IPS DF 6.9 (cell line): ENCODE measurements around the gene FLCN.
"Not testable (repeated sequence)": the region's sequence is repeated elsewhere in the genome, so short reads cannot be mapped to it uniquely, and the experiment has no call there.

Experiments
- DNase-seq: peaks from one replicate; pipeline ENCODE4 v3.0.0-alpha.2; 2013; ENCODE audit warnings: low read depth, low spot score
- H3K27ac ChIP-seq: one replicate; pipeline ENCODE4 v1.5.1; 2013; ENCODE audit warnings: low read length, control low read depth
- H3K27me3 ChIP-seq: 2 replicates; pipeline ENCODE4 v1.6.1; 2013; ENCODE audit warnings: mild to moderate bottlenecking, low read length; ENCODE audit not compliant: control insufficient read depth, insufficient read depth
- H3K36me3 ChIP-seq: 2 replicates; pipeline ENCODE4 v1.6.1; 2013; ENCODE audit warnings: low read length; ENCODE audit not compliant: control insufficient read depth, insufficient read depth
- H3K4me1 ChIP-seq: 2 replicates; pipeline ENCODE4 v1.6.1; 2013; ENCODE audit warnings: low read length; ENCODE audit not compliant: control insufficient read depth, insufficient read depth
- H3K4me3 ChIP-seq: 2 replicates; pipeline ENCODE4 v1.5.1; 2013; ENCODE audit warnings: mild to moderate bottlenecking, low read length
- H3K9me3 ChIP-seq: 2 replicates; pipeline ENCODE4 v1.6.1; 2013; ENCODE audit warnings: low read length, inconsistent platforms; ENCODE audit not compliant: control insufficient read depth, insufficient read depth
- WGBS: extraction: QIAGEN DNeasy Blood & Tissue Kit; methylation state at CpG from one replicate; pipeline ENCODE4 v1.1.7; 2013; ENCODE audit warnings: mixed read lengths, missing lambda C conversion rate; ENCODE audit not compliant: insufficient read length, insufficient coverage; 5-methylcytosine and 5-hydroxymethylcytosine counted together

FLCN gene

DNA sequence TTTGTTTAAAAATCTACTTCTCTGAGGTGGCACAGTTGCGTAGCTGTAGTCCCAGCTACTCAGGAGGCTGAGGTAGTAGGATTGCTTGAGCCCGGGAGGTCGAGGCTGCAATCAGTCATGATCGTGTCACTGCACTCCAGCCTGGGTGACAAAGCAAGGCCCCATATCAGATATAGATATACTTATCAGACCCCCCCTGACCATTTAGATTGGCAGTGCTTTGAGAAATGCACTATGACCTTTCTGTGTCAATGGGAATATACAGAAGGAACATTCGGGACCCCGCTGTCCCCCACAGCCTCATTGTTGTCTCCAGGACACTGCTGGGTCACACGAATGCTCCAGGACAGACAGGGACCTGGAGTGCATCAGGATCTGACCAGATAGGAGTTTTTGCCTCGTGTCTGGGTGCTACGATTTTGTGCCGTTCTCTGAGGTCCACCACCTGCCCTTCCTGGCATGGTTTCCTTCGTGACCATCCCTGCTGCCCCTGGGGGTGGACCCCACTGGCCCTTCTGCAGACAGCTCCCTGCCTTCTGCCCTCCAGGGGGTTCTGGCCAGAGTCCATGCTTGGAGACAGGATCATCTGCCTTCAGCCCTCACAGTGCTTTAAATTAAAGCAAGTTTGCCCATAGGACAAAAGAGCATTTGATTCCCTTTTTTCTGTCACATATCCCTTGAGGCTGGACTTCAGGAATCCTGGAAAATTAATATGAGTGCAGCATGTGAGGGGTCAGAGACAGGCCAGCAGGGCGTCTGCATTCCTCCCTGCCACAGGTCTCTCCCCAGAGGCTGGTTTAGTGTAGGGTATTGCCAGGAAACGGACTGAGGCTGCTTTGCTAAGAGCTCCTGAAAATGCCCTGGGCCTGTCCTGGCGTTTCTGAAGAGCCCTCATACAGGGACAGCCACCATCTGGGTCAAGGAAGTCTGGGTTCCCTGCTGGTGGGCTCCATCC is 50.1 kb downstream of the FLCN start:
- no peak overlapping the region for H3K27ac ChIP-seq
- no CpG with 5 or more reads among the region's 14 CpGs for WGBS
- peaks cover 10% of the 10 kb centered on the region for H3K36me3 ChIP-seq
- DNase-seq: no peak
- no peak overlapping the region for H3K4me3 ChIP-seq
- peaks cover 4% of the 10 kb centered on the region; the same call in 1 of the 2 replicates for H3K4me1 ChIP-seq
- no peaks in the 10 kb centered on the region for H3K9me3 ChIP-seq
- no peaks in the 10 kb centered on the region for H3K27me3 ChIP-seq

DNA sequence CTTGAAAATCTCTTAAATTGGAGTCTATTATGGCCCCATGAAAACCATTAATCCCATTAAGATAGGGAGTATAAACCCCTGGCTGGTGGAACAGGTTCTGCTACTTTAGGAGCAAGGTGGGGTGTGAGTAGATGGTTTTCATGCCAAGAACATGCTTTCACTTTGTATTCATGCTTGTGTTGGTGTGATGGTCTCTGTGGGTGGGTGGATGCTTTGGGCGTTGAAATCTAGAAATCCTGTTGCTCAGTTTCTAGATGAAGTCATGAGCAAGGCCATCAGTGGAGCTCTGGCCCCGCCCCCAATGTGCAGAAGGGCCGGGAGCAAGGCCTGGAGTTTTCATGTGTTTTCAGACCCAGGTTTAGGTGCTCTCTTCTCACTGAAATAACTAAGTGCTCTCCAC is 50.9 kb downstream of the FLCN start:
- Histone ChIP-seq H3K4me1 (peaks cover 1% of the 10 kb centered on the region; the same call in 1 of the 2 replicates), H3K27ac (no peak overlapping the region), H3K27me3 (no peaks in the 10 kb centered on the region), H3K36me3 (peaks cover 10% of the 10 kb centered on the region), H3K4me3 (no peak overlapping the region), H3K9me3 (no peaks in the 10 kb centered on the region)
- no CpG with 5 or more reads among the region's 3 CpGs for WGBS
- no peak for DNase-seq

- not testable (repeated sequence) for DNase-seq, H3K27ac ChIP-seq, H3K9me3 ChIP-seq, H3K4me1 ChIP-seq, H3K27me3 ChIP-seq, H3K4me3 ChIP-seq
- WGBS: no CpG with 5 or more reads among the region's 13 CpGs
- H3K36me3 ChIP-seq: peaks cover 18% of the 10 kb centered on the region
Observed at GRCh38 chr17:17184985-17185757, 51.8 kb downstream of the FLCN start.

- peaks cover 21% of the 10 kb centered on the region for H3K36me3 ChIP-seq
- no peaks in the 10 kb centered on the region; the same call in 1 of the 2 replicates for H3K4me1 ChIP-seq
- no peaks in the 10 kb centered on the region for H3K9me3 ChIP-seq
- no CpG with 5 or more reads among the region's 4 CpGs for WGBS
- no peak overlapping the region for H3K4me3 ChIP-seq
- H3K27me3 ChIP-seq: no peaks in the 10 kb centered on the region
- no peak overlapping the region for H3K27ac ChIP-seq
- DNase-seq: no peak
Observed at GRCh38 chr17:17183744-17184143, 53.2 kb downstream of the FLCN start.

- Histone ChIP-seq H3K9me3 (no peaks in the 10 kb centered on the region), H3K4me1 (no peaks in the 10 kb centered on the region; the same call in 1 of the 2 replicates), H3K27me3 (no peaks in the 10 kb centered on the region), H3K36me3 (peaks cover 21% of the 10 kb centered on the region), H3K4me3 (no peak overlapping the region), H3K27ac (no peak overlapping the region)
- DNase-seq: no peak
- WGBS: no CpG with 5 or more reads among the region's 6 CpGs
Observed at GRCh38 chr17:17182598-17183136, 54.3 kb downstream of the FLCN start.

DNA sequence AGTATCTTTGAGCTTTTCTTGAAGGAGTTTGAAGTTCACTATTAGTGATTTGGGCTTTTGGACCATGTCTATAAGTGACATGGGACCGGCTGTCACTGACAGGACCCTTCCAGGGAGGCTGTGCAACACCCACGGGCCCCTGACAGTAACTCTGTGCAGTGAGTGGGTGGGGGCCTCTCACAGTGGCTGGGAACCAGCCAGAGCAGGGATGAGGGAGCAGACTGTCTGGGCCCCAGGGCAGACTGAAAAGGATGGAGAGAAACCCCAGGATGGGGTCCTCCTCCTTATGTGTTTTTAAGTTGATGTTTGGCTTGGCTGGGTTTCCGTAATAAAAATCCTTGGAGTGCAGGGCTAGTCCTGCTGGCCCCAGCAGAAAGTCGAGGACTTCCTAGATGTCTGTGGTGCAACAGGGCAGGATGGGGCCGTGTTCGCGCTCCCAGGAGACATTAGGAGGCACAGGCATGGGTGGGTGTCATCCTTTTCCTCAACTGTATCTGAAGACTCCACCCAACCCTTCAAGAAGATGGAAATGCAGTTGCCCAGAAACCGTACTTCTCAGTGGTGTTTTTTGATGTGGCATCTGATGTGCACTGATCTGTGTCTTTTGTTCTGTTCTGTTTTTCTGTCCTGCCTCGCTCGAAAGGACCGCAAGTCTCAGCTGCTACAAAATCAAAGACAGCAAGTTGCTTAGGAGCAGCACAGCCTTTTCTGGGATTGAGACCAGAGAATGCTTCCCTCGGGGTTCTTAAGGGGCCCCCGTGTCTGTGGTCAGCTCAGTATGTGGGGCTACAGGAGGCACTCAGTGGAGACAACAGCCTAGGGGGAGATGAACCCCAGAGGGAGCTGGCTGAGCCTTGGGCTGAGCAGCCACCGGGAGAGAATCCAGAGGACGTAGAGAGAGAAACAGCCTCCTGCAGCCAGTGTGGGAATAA is 55.0 kb downstream of the FLCN start:
- H3K27ac ChIP-seq: no peak overlapping the region
- no peak overlapping the region for H3K4me3 ChIP-seq
- H3K36me3 ChIP-seq: peaks cover 25% of the 10 kb centered on the region
- no peaks in the 10 kb centered on the region for H3K27me3 ChIP-seq
- H3K9me3 ChIP-seq: no peaks in the 10 kb centered on the region
- H3K4me1 ChIP-seq: no peaks in the 10 kb centered on the region; the same call in 1 of the 2 replicates
- WGBS: no CpG with 5 or more reads among the region's 15 CpGs
- no peak for DNase-seq

DNA sequence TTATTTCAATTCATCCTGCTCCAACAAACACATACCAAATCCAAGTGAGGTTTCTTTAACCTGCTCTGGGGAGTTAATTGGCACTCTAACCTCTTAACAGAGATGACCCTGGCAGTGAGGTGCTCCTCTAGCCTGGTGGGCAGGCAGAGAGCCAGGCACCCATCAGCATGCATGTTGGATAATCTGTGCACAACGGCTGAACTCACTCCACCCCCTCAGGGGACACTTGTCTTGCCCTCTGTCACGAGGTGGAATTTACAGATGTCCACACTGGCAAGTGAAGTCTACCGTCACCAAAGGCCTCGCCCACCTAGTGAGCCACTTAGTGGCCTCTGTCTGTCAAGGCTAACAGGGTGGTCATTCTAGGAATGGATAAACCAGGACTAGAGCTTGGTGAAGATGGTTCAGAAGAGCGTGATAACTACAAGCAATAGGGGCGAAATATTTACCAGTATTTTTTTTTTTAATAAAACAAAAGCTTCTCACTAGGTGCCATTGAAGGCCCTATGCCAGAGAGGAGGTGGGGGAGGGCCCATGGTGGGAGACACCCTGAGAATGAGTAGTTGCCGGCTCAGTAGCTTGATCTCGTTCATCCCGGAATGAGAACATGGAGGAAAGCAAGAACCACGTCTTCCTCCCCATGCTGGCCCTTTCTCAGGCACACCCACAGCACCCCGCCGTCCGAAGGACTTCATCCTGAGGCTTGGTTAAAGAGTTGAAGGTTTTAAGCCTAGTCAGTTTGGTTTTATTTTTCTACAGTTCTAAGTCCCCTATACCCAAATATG is 56.0 kb downstream of the FLCN start:
- no peak for DNase-seq
- Histone ChIP-seq H3K4me1 (no peaks in the 10 kb centered on the region; the same call in 1 of the 2 replicates), H3K36me3 (peaks cover 27% of the 10 kb centered on the region), H3K4me3 (no peak overlapping the region), H3K27me3 (no peaks in the 10 kb centered on the region), H3K9me3 (no peaks in the 10 kb centered on the region), H3K27ac (no peak overlapping the region)
- no CpG with 5 or more reads among the region's 13 CpGs for WGBS

GRCh38 chr17:17180141-17180603 is 56.8 kb downstream of the FLCN start:
- H3K4me3 ChIP-seq: no peak overlapping the region
- peaks cover 32% of the 10 kb centered on the region for H3K36me3 ChIP-seq
- no CpG with 5 or more reads among the region's 9 CpGs for WGBS
- no peaks in the 10 kb centered on the region; the same call in 1 of the 2 replicates for H3K4me1 ChIP-seq
- no peak for DNase-seq
- no peaks in the 10 kb centered on the region for H3K27me3 ChIP-seq
- H3K27ac ChIP-seq: no peak overlapping the region
- H3K9me3 ChIP-seq: no peaks in the 10 kb centered on the region

GRCh38 chr17:17179371-17179827 is 57.6 kb downstream of the FLCN start:
- Histone ChIP-seq H3K27me3 (no peaks in the 10 kb centered on the region), H3K4me1 (no peaks in the 10 kb centered on the region; the same call in 1 of the 2 replicates), H3K36me3 (peaks cover 32% of the 10 kb centered on the region), H3K9me3 (no peaks in the 10 kb centered on the region), H3K27ac (no peak overlapping the region), H3K4me3 (no peak overlapping the region)
- no CpG with 5 or more reads among the region's 2 CpGs for WGBS
- no peak for DNase-seq
